Measurements from ENCODE around the gene TTBK1. TPM values are rescaled to one million over a fixed set of nuclear protein-coding genes. Genes with fewer than 3 reads are reported as not detected.

Gene TTBK1
- total RNA-seq, 2 donors from 2014 or later = 0.48 to 1.0 TPM

DNA sequence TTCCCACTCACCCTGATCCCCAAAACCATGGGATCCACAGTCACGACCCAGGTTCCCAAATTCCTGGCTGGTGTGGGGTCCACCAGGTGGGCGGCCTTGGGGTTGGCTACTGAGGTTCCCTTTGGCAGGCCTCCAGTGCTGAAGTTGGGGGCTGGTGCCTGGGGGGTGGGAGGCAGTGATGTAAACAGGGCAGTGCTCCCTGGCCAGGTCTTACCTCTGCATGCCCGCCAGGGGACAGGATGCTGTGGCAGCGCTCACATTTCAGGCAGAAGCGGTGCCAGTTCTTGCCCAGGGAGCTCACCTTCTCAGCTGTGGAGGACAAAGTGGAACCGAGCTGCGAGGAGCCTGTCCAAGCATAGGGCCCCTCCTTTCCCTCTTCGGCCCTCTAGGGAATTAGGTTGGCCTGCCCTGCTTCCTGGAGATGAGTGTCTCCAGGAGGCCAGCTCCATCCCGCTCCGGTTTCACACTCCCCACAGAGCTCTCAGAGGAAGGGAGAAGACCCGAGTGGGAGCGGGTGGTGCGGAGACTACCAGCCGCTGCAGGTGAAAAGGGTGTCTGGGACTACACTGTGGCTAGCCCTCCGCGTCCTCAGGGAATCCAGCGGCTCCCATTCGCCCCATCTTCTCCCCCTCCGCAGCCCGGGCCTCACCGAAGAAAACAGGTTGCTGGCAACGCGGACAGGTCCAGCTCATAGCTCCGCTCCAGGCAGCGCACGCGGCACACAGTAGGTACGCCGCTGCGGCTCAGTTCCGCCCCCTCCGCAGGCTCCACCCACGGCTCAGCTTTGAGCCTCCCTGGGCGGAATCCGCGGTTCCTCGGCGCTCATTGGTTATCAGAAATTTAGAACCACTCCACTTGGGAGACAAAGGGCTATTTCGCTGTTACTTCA, 65.1 kb downstream of the TTBK1 start, which contains the start of gene CRIP3:
Gene CRIP3, minus strand, starts transcription at position 726 of the 889 bp plus-strand sequence. Its CDS starts 34 bp downstream, at position 692.
- TF ChIP-seq, protein P1, sequence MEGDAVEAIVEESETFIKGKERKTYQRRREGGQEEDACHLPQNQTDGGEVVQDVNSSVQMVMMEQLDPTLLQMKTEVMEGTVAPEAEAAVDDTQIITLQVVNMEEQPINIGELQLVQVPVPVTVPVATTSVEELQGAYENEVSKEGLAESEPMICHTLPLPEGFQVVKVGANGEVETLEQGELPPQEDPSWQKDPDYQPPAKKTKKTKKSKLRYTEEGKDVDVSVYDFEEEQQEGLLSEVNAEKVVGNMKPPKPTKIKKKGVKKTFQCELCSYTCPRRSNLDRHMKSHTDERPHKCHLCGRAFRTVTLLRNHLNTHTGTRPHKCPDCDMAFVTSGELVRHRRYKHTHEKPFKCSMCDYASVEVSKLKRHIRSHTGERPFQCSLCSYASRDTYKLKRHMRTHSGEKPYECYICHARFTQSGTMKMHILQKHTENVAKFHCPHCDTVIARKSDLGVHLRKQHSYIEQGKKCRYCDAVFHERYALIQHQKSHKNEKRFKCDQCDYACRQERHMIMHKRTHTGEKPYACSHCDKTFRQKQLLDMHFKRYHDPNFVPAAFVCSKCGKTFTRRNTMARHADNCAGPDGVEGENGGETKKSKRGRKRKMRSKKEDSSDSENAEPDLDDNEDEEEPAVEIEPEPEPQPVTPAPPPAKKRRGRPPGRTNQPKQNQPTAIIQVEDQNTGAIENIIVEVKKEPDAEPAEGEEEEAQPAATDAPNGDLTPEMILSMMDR (IDR thresholded peaks at IDR 0.05) = no peak
- intact Hi-C loops (cut with DNase I) = no loop called here
- Histone ChIP-seq H3K4me3 (peak within 1 kb of the TSS; percentile 19), H3K27ac (no peak within 1 kb of the TSS), H3K36me3 (no peaks in the 10 kb centered on the region), H3K4me1 (no peaks in the 10 kb centered on the region), H3K27me3 (no peaks in the 10 kb centered on the region), H3K9me3 (no peaks in the 10 kb centered on the region), H3K9ac (ENCODE audit: low read depth in 2 of 2, low read length in 2 of 2) (peak within 1 kb of the TSS in 1 of 2 donors; percentile 4)
- peak; percentile 41 for DNase-seq

DNA sequence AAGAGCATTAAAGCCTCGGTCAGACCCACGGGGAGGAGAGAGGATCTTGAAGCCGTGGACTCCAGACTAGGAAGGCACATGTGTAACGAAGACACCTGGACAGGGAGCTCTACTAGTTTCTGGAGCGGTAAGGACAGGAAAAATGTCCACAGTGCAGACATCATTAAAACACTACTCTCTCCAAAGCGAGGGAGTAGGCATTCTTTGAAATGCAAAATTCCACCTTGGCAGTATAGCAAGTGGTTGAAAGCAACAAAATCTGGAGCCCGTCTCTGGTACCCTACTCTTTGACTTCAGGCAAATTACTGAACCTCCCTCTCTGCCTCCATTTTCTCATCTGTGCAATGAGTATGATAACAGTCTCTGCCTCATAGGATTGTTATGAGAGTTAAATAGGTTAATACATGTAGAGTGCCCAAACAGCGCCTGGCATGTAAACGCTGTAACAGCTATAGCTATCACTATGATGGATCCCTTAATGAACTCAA, 65.8 kb downstream of the TTBK1 start:
- TF ChIP-seq, protein P1 (IDR thresholded peaks at IDR 0.05) = no peak
- Histone ChIP-seq H3K27ac (no peak overlapping the region), H3K4me3 (peak overlapping the region; percentile 19), H3K4me1 (no peaks in the 10 kb centered on the region), H3K9ac (ENCODE audit: low read depth in 2 of 2, low read length in 2 of 2) (peak overlapping the region in 1 of 2 donors; percentile 4), H3K9me3 (no peaks in the 10 kb centered on the region), H3K36me3 (no peaks in the 10 kb centered on the region), H3K27me3 (no peaks in the 10 kb centered on the region)
- intact Hi-C loops (cut with DNase I) = no loop called here
- no peak for DNase-seq

DNA sequence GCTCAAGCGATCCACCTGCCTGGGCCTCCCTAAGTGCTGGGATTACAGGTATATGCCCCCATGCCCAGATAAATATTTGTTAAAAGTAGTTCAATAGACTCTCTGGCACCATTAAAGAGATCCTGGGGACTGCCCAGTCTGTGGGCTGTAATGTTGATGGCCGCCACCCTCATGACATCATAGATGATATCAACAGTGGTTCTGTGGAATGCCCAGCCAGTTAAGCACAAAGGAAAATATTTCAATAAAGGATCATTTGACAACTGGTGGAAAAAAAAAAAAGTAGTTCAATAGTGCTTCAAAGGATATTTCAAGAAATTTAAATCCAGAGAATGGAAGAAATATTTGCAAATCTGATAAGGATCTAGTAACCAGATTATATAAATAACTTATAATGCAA, 66.9 kb downstream of the TTBK1 start:
- no peak overlapping the region for H3K9ac ChIP-seq (ENCODE audit: low read depth in 2 of 2, low read length in 2 of 2)
- TF ChIP-seq, protein P1 (IDR thresholded peaks at IDR 0.05) = no peak
- no peaks in the 10 kb centered on the region for H3K36me3 ChIP-seq
- no peak for DNase-seq
- no peak overlapping the region for H3K27ac ChIP-seq
- H3K4me1 ChIP-seq = no peaks in the 10 kb centered on the region
- no peaks in the 10 kb centered on the region for H3K27me3 ChIP-seq
- H3K4me3 ChIP-seq = no peak overlapping the region
- H3K9me3 ChIP-seq = no peaks in the 10 kb centered on the region
- intact Hi-C loops (cut with DNase I) = no loop called here

DNA sequence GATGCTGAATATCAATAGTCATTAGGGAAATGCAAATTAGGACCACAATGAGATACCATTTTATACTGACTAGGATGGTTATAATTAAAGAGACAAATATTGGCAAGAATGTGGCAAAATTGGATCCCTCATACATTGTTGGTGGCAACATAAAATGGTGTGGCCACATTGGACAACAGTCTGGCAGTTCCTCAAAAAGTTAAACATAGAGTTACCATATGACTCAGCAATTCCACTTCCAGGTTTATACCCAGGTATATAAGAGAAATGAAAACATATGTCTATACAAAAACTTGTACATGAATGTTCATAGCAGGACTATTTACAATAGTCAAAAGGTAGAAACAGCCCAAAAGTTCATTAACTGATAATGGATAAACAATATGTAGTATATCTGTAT, 67.3 kb downstream of the TTBK1 start:
- intact Hi-C loops (cut with DNase I) = no loop called here
- H3K27me3 ChIP-seq = no peaks in the 10 kb centered on the region
- H3K27ac ChIP-seq = no peak overlapping the region
- no peak overlapping the region for H3K4me3 ChIP-seq
- H3K4me1 ChIP-seq = no peaks in the 10 kb centered on the region
- no peaks in the 10 kb centered on the region for H3K36me3 ChIP-seq
- DNase-seq = no peak
- H3K9ac ChIP-seq (ENCODE audit: low read depth in 2 of 2, low read length in 2 of 2) = no peak overlapping the region
- TF ChIP-seq, protein P1 (IDR thresholded peaks at IDR 0.05) = no peak
- no peaks in the 10 kb centered on the region for H3K9me3 ChIP-seq

DNA sequence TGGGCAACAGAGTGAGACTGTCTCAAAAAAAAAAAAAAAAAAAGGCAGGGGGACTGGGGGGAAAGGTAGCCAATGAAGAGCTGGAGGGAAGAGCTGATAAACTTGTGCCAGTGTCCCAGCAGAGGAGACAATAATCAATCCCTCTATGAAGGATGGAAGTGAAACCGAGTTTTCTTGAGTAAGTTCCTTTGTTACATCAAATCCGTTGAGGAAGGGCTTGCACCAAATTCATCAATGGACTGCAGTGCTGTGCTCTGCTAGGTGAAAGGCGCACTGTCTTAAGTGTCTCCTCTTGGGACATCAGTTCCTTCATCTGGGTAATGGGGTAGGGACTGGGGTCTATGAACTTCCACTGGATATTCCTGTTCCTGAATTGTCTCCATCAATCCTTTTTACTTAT, 68.4 kb downstream of the TTBK1 start:
- Histone ChIP-seq H3K27ac (no peak overlapping the region), H3K4me3 (no peak overlapping the region), H3K9me3 (no peaks in the 10 kb centered on the region), H3K4me1 (no peaks in the 10 kb centered on the region), H3K9ac (ENCODE audit: low read depth in 2 of 2, low read length in 2 of 2) (no peak overlapping the region), H3K36me3 (no peaks in the 10 kb centered on the region), H3K27me3 (no peaks in the 10 kb centered on the region)
- TF ChIP-seq, protein P1 (IDR thresholded peaks at IDR 0.05) = no peak
- DNase-seq = no peak
- intact Hi-C loops (cut with DNase I) = no loop called here

Data from colonic mucosa (tissue), 4 donors.